OCI-LY3 (cell line): ENCODE data around the gene LAP3.
A peak's percentile ranks its signal among the peaks of the same experiment; 100 is the strongest.

Experiments
- H2AFZ ChIP-seq: fragments of 200-600, 300-600 bp; shearing (Covaris generic); 2 replicates; pipeline ENCODE4 v1.6.0; 2014; ENCODE audit warnings: antibody characterized with exemption, low read depth, low read length
- H3K27ac ChIP-seq: fragments of 200-600, 300-600 bp; sonication (generic); 2 replicates; pipeline ENCODE4 v1.5.1; 2014; ENCODE audit warnings: mild to moderate bottlenecking, low read length, moderate library complexity, mixed read lengths
- H3K27me3 ChIP-seq: fragments of 200-600, 300-600 bp; sonication (generic); 2 replicates; pipeline ENCODE4 v1.6.1; 2014; ENCODE audit warnings: low read depth, low read length, mixed read lengths
- H3K36me3 ChIP-seq: fragments of 200-600, 300-600 bp; sonication (generic); replicated peaks from 2 replicates; pipeline ENCODE3; 2014; ENCODE audit warnings: low read depth, low read length, mixed read lengths
- H3K4me1 ChIP-seq: fragments of 300-600, 200-600 bp; sonication (generic); 2 replicates; pipeline ENCODE4 v1.6.1; 2014; ENCODE audit warnings: low read length, mixed read lengths
- H3K4me2 ChIP-seq: fragments of 200-600, 300-600 bp; sonication (generic); 2 replicates; pipeline ENCODE4 v1.6.1; 2014; ENCODE audit warnings: low read length, mixed read lengths
- H3K4me3 ChIP-seq: fragments of 300-600, 200-600 bp; sonication (generic); 2 replicates; pipeline ENCODE4 v1.5.1; 2014; ENCODE audit warnings: antibody characterized with exemption, mild to moderate bottlenecking, low read length, moderate library complexity
- H3K79me2 ChIP-seq: fragments of 300-600, 200-600 bp; shearing (Covaris generic); 2 replicates; pipeline ENCODE4 v1.6.1; 2014; ENCODE audit warnings: mild to moderate bottlenecking, low read length, mixed read lengths
- H3K9ac ChIP-seq: fragments of 300-600, 200-600 bp; shearing (Covaris generic); 2 replicates; pipeline ENCODE4 v1.6.0; 2014; ENCODE audit warnings: mild to moderate bottlenecking, low read length, moderate library complexity
- H3K9me3 ChIP-seq: fragments of 200-600, 300-600 bp; shearing (Covaris generic); 2 replicates; pipeline ENCODE4 v1.6.1; 2014; ENCODE audit warnings: low read length, mixed read lengths; ENCODE audit not compliant: insufficient read depth
- H4K20me1 ChIP-seq: fragments of 200-600, 300-600 bp; sonication (generic); 2 replicates; pipeline ENCODE4 v1.6.1; 2016; ENCODE audit warnings: low read length, mixed read lengths; ENCODE audit not compliant: insufficient read depth
- CTCF ChIP-seq: fragments of 200-600, 300-600 bp; sonication (generic); IDR thresholded peaks from 2 replicates; pipeline ENCODE4 v1.5.1; 2014; ENCODE audit warnings: antibody characterized with exemption, low read length, low read depth
- EZH2phosphoT487 ChIP-seq: fragments of 200-600 bp; shearing (Covaris generic); IDR thresholded peaks from 2 replicates; pipeline ENCODE4 v1.6.1; 2018; ENCODE audit warnings: antibody characterized with exemption, mixed run types, low read depth

LAP3 gene

GRCh38 chr4:17595471-17596005, 18.5 kb downstream of the LAP3 start:
- Histone ChIP-seq H3K27me3 (no peaks in the 10 kb centered on the region), H3K4me3 (peak overlapping the region; percentile 38; the same call in 1 of the 2 replicates), H4K20me1 (peaks cover 12% of the 10 kb centered on the region), H3K27ac (peak overlapping the region; percentile 33), H2AFZ (no peak overlapping the region), H3K9ac (no peak overlapping the region), H3K4me2 (peak overlapping the region; percentile 57), H3K9me3 (no peaks in the 10 kb centered on the region), H3K4me1 (peaks cover 41% of the 10 kb centered on the region), H3K79me2 (no peaks in the 10 kb centered on the region), H3K36me3 (peaks cover 55% of the 10 kb centered on the region)
- TF ChIP-seq EZH2phosphoT487 (no peak), CTCF (no peak)

GRCh38 chr4:17597517-17597916, 20.5 kb downstream of the LAP3 start:
- TF ChIP-seq CTCF = peak; percentile 51
- TF ChIP-seq EZH2phosphoT487 = no peak
- Histone ChIP-seq H3K27me3 (no peaks in the 10 kb centered on the region), H3K4me2 (no peak overlapping the region), H3K27ac (no peak overlapping the region), H2AFZ (no peak overlapping the region), H3K9me3 (no peaks in the 10 kb centered on the region), H3K9ac (no peak overlapping the region), H4K20me1 (peaks cover 12% of the 10 kb centered on the region), H3K36me3 (peaks cover 50% of the 10 kb centered on the region), H3K4me1 (peaks cover 36% of the 10 kb centered on the region), H3K79me2 (no peaks in the 10 kb centered on the region), H3K4me3 (no peak overlapping the region)

- TF ChIP-seq CTCF (no peak), EZH2phosphoT487 (no peak)
- Histone ChIP-seq H3K4me2 (no peak overlapping the region), H3K79me2 (no peaks in the 10 kb centered on the region), H3K27ac (no peak overlapping the region), H3K9ac (no peak overlapping the region), H4K20me1 (peaks cover 8% of the 10 kb centered on the region), H3K4me1 (peaks cover 13% of the 10 kb centered on the region), H3K27me3 (no peaks in the 10 kb centered on the region), H3K9me3 (no peaks in the 10 kb centered on the region), H2AFZ (no peak overlapping the region), H3K36me3 (peaks cover 37% of the 10 kb centered on the region), H3K4me3 (no peak overlapping the region)
Measured at GRCh38 chr4:17599826-17600225, 22.8 kb downstream of the LAP3 start.

- TF ChIP-seq CTCF = no peak
- Histone ChIP-seq H3K36me3 (peaks cover 23% of the 10 kb centered on the region), H3K9me3 (no peaks in the 10 kb centered on the region), H3K27ac (no peak overlapping the region), H3K9ac (no peak overlapping the region), H3K27me3 (no peaks in the 10 kb centered on the region), H2AFZ (no peak overlapping the region), H3K79me2 (no peaks in the 10 kb centered on the region), H3K4me1 (no peaks in the 10 kb centered on the region), H4K20me1 (no peaks in the 10 kb centered on the region), H3K4me2 (no peak overlapping the region), H3K4me3 (no peak overlapping the region)
Measured at GRCh38 chr4:17605236-17605635, 28.2 kb downstream of the LAP3 start.
